ENCODE results near the gene HBZ.
"Not testable (repeated sequence)": the region's sequence is repeated elsewhere in the genome, so short reads cannot be mapped to it uniquely, and the experiment has no call there.

Gene HBZ

DNA sequence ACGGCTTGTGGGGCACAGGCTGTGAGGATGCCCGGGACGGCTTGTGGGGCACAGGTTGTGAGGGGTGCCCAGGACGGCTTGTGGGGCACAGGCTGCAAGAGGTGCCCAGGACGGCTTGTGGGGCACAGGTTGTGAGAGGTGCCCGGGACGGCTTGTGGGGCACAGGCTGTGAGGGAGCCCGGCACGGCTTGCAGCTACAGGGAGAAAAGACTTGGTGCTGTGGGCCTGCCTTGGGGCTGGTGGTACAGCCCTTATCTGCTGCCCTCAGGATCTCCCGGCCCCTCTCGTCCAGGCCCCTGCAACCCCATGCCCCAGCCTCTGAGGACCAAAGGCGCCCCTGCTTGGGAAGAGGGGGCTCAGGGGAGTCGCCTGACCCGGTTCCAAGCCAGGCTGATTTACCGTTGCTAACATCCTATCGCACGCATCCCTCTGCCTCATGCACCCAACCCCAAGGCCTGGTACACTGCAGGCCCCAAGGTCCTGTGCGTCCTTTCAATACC lies 8.3 kb downstream of the HBZ start:
- no peak for DNase-seq (ENCODE audit: low read depth)
- no peak for TF ChIP-seq CTCF (conservative IDR thresholded peaks at IDR 0.05; ENCODE audit: low read depth, low read length)
- H3K4me3 ChIP-seq (ENCODE audit: low read length), result no peak overlapping the region

GRCh38 chr16:162271-162991 lies 10.0 kb downstream of the HBZ start:
- TF ChIP-seq CTCF (conservative IDR thresholded peaks at IDR 0.05; ENCODE audit: low read depth, low read length), result no peak
- no peak for DNase-seq (ENCODE audit: low read depth)
- H3K4me3 ChIP-seq (ENCODE audit: low read length), result no peak overlapping the region

DNA sequence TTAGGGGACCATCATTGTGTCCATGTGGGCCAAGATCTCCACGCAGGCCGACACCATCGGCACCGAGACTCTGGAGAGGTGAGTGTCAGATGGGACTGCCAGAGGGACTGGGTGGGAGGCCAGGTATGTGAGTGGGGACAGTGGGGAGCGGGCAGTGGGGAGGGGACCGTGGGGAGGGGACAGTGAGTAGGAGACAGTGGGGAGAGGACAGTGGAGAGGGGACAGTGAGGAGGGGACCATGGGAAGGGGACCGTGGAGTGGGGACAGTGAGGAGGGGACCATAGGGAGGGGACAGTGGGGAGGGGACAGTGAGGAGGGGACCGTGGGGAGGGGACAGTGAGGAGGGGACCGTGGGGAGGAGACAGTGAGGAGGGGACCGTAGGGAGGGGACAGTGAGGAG lies 10.7 kb downstream of the HBZ start:
- H3K4me3 ChIP-seq (ENCODE audit: low read length); DNase-seq (ENCODE audit: low read depth): not testable (repeated sequence)

DNA sequence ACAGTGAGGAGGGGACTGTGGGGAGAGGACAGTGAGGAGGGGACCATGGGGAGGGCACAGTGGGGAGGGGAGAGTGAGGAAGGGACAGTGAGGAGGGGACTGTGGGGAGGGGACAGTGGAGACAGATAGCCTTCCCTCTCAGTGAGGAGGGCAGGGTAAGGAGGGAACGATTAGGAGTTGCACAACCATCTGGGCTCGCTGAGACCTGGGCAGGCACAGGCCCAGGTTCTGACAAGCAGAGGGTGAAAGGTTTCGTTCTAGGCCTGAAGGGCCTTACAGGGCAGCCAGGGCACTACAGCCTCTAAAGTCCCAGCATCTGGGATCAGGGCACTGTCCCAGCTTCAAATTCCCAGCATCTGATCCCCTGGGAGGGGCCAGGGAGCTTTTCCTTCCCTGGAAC lies 11.3 kb downstream of the HBZ start:
- DNase-seq (ENCODE audit: low read depth); H3K4me3 ChIP-seq (ENCODE audit: low read length): not testable (repeated sequence)

GRCh38 chr16:164134-164823 lies 11.8 kb downstream of the HBZ start:
- H3K4me3 ChIP-seq (ENCODE audit: low read length); DNase-seq (ENCODE audit: low read depth): not testable (repeated sequence)

DNA sequence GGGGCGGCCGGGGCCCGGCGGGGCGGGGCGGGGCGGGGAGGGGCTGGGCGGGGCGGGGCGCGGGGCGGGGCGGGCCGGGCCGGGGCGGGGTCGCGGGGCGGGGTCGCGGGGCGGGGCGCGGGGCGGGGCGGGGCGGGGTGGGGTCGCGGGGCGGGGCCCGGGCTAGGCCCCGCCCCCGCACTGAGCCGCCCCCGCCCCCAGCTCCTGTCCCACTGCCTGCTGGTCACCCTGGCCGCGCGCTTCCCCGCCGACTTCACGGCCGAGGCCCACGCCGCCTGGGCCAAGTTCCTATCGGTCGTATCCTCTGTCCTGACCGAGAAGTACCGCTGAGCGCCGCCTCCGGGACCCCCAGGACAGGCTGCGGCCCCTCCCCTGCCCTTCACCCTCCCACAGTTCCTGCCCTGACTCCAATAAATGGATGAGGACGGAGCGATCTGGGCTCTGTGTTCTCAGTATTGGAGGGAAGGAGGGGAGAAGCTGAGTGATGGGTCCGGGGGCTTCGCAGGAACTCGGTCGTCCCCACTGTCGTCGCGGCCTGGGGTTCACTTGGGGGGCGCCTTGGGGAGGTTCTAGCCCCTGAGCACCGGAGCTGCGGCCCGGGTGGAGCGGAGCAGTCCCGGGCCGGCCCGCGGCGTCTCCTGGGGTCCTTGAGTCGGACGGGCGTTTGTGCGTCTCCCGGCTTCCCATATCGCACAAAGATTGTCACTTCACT lies 12.5 kb downstream of the HBZ start:
- DNase-seq (ENCODE audit: low read depth), result no peak
- no peak for TF ChIP-seq CTCF (conservative IDR thresholded peaks at IDR 0.05; ENCODE audit: low read depth, low read length)
- peak overlapping the region; percentile 18 for H3K4me3 ChIP-seq (ENCODE audit: low read length)

- peak within 1 kb of the TSS; percentile 18 for H3K4me3 ChIP-seq (ENCODE audit: low read length)
Measured at GRCh38 chr16:165539-166374, 13.3 kb downstream of the HBZ start, which contains the start of gene HBM. Gene HBM (plus strand): TSS chr16:165978. CDS start chr16:165998, 20 bp downstream.

More at GRCh38 chr16:165539-166374, 13.3 kb downstream of the HBZ start, which contains the start of gene HBM:
- no peak for TF ChIP-seq CTCF (conservative IDR thresholded peaks at IDR 0.05; ENCODE audit: low read depth, low read length)
- no peak for DNase-seq (ENCODE audit: low read depth)
